Activated T-helper 1 cell treated with anti-CD3 and anti-CD28 coated beads, Interleukin-12 subunit alpha, Interleukin-12 subunit beta, Interleukin-2, Interleukin-4 antibody, amounts not matched to agents 30 ng/mL and 10 ng/mL and 1 ng/mL, durations not matched to agents 14 hours and 24 hours and 36 hours (primary cell): Measurements from ENCODE around the gene MARCKS. TPM values are rescaled to one million over a fixed set of nuclear protein-coding genes. Genes with fewer than 3 reads are reported as not detected.

ENCODE experiments used
- DNase-seq: peaks from one replicate; pipeline ENCODE4 v3.0.0; 2021; ENCODE audit warnings: low spot score
- H3K27ac Mint-ChIP-seq: one replicate; pipeline ENCODE4 v1.8.0; 2021; ENCODE audit warnings: mild to moderate bottlenecking, mixed read lengths
- H3K27me3 Mint-ChIP-seq: one replicate; pipeline ENCODE4 v1.8.0; 2022; ENCODE audit warnings: mild to moderate bottlenecking, moderate library complexity, mixed read lengths; ENCODE audit not compliant: insufficient read depth
- H3K36me3 Mint-ChIP-seq: one replicate; pipeline ENCODE4 v1.8.0; 2021; ENCODE audit warnings: low read depth, mixed read lengths
- H3K4me1 Mint-ChIP-seq: one replicate; pipeline ENCODE4 v1.8.0; 2021; ENCODE audit warnings: low read depth, mixed read lengths
- H3K4me3 Mint-ChIP-seq: one replicate; pipeline ENCODE4 v1.8.0; 2021; ENCODE audit warnings: mild to moderate bottlenecking, moderate library complexity, mixed read lengths
- H3K9me3 Mint-ChIP-seq: one replicate; pipeline ENCODE4 v1.8.0; 2021; ENCODE audit warnings: mixed read lengths
- intact Hi-C: fragments of 100-400 bp; cut with micrococcal nuclease; formaldehyde crosslinking; loops from one replicate; pipeline ENCODE4 v1.15.1; 2024
- total RNA-seq: library from RNA; stranded (reverse); gene quantifications from 2 replicates; pipeline ENCODE4 v1.2.3, GENCODE V29; 2022

MARCKS gene
- total RNA-seq, 1 donor from 2014 or later: 0.10 TPM

DNA sequence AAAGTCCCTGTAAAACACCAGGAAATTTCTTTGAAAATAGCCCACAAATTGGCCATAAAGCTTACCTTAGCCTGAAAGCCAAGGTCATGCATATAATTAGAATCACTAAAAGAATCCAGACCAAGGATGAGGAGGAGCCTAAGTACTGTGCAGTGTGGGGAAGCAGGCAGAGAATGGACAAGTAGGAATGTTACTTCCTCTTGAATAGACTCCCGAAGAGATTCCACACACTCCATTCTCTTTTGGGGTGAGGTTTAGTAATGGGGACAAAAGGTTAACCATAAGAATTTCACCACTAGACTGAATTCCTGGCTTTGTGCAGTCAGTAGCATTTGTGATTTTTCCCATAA, 27.5 kb upstream of the MARCKS start:
- Mint-ChIP-seq H3K27me3 (no peaks in the 10 kb centered on the region), H3K4me3 (no peak overlapping the region), H3K27ac (no peak overlapping the region), H3K36me3 (no peaks in the 10 kb centered on the region), H3K9me3 (no peaks in the 10 kb centered on the region), H3K4me1 (no peaks in the 10 kb centered on the region)
- DNase-seq: no peak
- intact Hi-C loops: no loop called here

GRCh38 chr6:113830140-113830539, 27.0 kb upstream of the MARCKS start:
- intact Hi-C loops: no loop called here
- H3K27me3 Mint-ChIP-seq: no peaks in the 10 kb centered on the region
- DNase-seq: no peak
- H3K9me3 Mint-ChIP-seq: no peaks in the 10 kb centered on the region
- H3K4me3 Mint-ChIP-seq: no peak overlapping the region
- no peaks in the 10 kb centered on the region for H3K4me1 Mint-ChIP-seq
- H3K27ac Mint-ChIP-seq: no peak overlapping the region
- no peaks in the 10 kb centered on the region for H3K36me3 Mint-ChIP-seq

- H3K36me3 Mint-ChIP-seq: no peaks in the 10 kb centered on the region
- H3K9me3 Mint-ChIP-seq: no peaks in the 10 kb centered on the region
- H3K4me3 Mint-ChIP-seq: no peak overlapping the region
- no peak overlapping the region for H3K27ac Mint-ChIP-seq
- DNase-seq: no peak
- intact Hi-C loops: no loop called here
- no peaks in the 10 kb centered on the region for H3K4me1 Mint-ChIP-seq
- peaks cover 2% of the 10 kb centered on the region for H3K27me3 Mint-ChIP-seq
Observed at GRCh38 chr6:113833537-113833936, 23.6 kb upstream of the MARCKS start.

DNA sequence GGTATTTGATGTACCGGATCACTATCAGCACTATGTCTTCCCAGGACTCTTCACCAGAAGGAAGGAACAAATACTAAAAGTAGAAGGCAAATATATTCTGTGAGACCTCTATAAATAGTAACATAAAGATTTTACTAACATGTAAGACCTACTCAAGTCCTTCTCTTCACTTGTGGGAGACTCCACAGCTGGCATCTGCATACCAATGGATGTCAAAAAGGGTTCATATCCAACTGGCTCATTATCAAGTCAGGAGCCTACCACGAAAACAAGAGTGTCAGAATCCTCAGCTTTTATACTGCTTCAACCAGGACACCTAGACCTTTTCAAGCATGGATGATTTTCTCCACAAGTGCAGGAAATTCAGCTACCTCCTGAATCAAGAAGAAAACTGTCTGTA, 20.0 kb upstream of the MARCKS start:
- H3K27ac Mint-ChIP-seq: no peak overlapping the region
- H3K9me3 Mint-ChIP-seq: no peaks in the 10 kb centered on the region
- no peaks in the 10 kb centered on the region for H3K4me1 Mint-ChIP-seq
- peaks cover 2% of the 10 kb centered on the region for H3K27me3 Mint-ChIP-seq
- no peak overlapping the region for H3K4me3 Mint-ChIP-seq
- no peak for DNase-seq
- intact Hi-C loops: no loop called here
- no peaks in the 10 kb centered on the region for H3K36me3 Mint-ChIP-seq

GRCh38 chr6:113842165-113842564, 15.0 kb upstream of the MARCKS start:
- H3K4me3 Mint-ChIP-seq: no peak overlapping the region
- peaks cover 8% of the 10 kb centered on the region for H3K27me3 Mint-ChIP-seq
- no peaks in the 10 kb centered on the region for H3K36me3 Mint-ChIP-seq
- DNase-seq: no peak
- no peaks in the 10 kb centered on the region for H3K9me3 Mint-ChIP-seq
- intact Hi-C loops: no loop called here
- H3K4me1 Mint-ChIP-seq: no peaks in the 10 kb centered on the region
- H3K27ac Mint-ChIP-seq: no peak overlapping the region

GRCh38 chr6:113843500-113844073, 13.6 kb upstream of the MARCKS start:
- no peak overlapping the region for H3K27ac Mint-ChIP-seq
- no peaks in the 10 kb centered on the region for H3K9me3 Mint-ChIP-seq
- H3K4me3 Mint-ChIP-seq: no peak overlapping the region
- H3K36me3 Mint-ChIP-seq: no peaks in the 10 kb centered on the region
- intact Hi-C loops: no loop called here
- no peak for DNase-seq
- H3K4me1 Mint-ChIP-seq: no peaks in the 10 kb centered on the region
- peaks cover 6% of the 10 kb centered on the region for H3K27me3 Mint-ChIP-seq

GRCh38 chr6:113846577-113846976, 10.6 kb upstream of the MARCKS start:
- Mint-ChIP-seq H3K27me3 (peaks cover 20% of the 10 kb centered on the region), H3K27ac (no peak overlapping the region), H3K9me3 (no peaks in the 10 kb centered on the region), H3K4me3 (no peak overlapping the region), H3K4me1 (no peaks in the 10 kb centered on the region), H3K36me3 (no peaks in the 10 kb centered on the region)
- intact Hi-C loops: no loop called here
- DNase-seq: no peak

DNA sequence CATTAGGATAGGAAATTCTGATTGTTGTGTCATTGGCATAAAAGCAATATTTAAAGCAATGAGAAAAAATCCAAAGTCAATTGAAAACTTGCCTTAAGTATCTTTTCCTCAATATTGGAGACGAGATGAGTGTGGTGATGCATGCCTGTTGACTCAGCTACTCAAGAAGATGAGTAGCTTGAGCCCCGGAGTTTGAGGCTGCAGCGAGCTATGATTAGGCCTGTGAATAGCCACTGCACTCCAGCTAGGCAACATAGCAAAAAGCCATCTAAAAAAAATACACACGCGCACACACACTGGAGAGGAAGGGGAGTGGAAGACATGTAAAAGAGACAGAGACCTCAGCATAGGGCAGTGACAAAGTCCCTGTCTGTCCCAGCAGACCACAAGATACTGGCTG, 9.7 kb upstream of the MARCKS start:
- intact Hi-C loops: no loop called here
- Mint-ChIP-seq H3K4me1 (no peaks in the 10 kb centered on the region), H3K36me3 (no peaks in the 10 kb centered on the region), H3K27ac (no peak overlapping the region), H3K27me3 (peaks cover 23% of the 10 kb centered on the region), H3K4me3 (no peak overlapping the region), H3K9me3 (no peaks in the 10 kb centered on the region)
- no peak for DNase-seq

DNA sequence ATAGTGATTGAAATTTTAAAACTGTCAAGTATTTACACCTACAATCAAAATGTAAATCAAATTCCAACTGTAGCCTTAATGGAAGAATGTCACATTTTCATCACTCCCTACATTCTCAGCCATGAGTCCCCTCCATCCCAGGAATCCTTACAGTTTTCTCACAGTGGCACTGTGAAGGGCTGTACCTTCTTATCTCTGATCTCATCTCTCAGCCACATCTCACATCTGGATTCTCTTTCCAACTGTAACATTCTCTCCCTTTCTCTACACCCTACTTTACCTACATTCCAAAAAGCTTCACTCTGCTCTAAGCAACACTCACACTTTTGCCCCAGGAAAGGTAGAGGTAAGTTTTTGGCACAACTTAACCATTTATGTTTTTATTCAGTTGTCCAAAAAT, 8.9 kb upstream of the MARCKS start:
- Mint-ChIP-seq H3K36me3 (no peaks in the 10 kb centered on the region), H3K4me3 (no peak overlapping the region), H3K27ac (no peak overlapping the region), H3K9me3 (no peaks in the 10 kb centered on the region), H3K27me3 (peaks cover 28% of the 10 kb centered on the region), H3K4me1 (no peaks in the 10 kb centered on the region)
- intact Hi-C loops: no loop called here
- no peak for DNase-seq

GRCh38 chr6:113848811-113849210, 8.3 kb upstream of the MARCKS start:
- H3K4me3 Mint-ChIP-seq: no peak overlapping the region
- peaks cover 32% of the 10 kb centered on the region for H3K27me3 Mint-ChIP-seq
- no peaks in the 10 kb centered on the region for H3K9me3 Mint-ChIP-seq
- no peaks in the 10 kb centered on the region for H3K36me3 Mint-ChIP-seq
- intact Hi-C loops: no loop called here
- H3K4me1 Mint-ChIP-seq: no peaks in the 10 kb centered on the region
- DNase-seq: no peak
- no peak overlapping the region for H3K27ac Mint-ChIP-seq

DNA sequence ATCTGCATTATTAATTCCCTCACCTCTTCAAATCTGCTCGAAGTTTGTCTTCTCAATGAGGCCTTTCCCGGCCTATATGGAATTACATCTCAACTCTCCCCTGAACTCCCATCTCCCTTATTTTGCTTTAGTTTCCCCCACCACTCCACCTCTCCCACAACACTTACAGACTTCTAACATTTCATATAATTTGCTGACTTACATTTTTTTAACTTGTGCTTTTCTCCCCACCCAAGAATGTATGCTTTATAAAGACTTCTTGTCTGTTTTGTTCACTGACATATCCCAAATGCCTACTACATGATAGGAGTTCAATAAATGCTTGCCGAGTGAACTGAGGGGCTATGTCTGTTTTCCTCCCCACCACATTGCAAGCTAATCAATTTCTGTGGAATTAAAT, 3.9 kb upstream of the MARCKS start:
- no peaks in the 10 kb centered on the region for H3K9me3 Mint-ChIP-seq
- H3K4me1 Mint-ChIP-seq: peaks cover 8% of the 10 kb centered on the region
- no peak for DNase-seq
- H3K27ac Mint-ChIP-seq: no peak overlapping the region
- peaks cover 1% of the 10 kb centered on the region for H3K36me3 Mint-ChIP-seq
- no peak overlapping the region for H3K4me3 Mint-ChIP-seq
- peaks cover 48% of the 10 kb centered on the region for H3K27me3 Mint-ChIP-seq
- intact Hi-C loops: loop anchor here (10.0 kb wide), 1 partner anchor 1568 kb away; no protein-coding TSS in a partner anchor

- peaks cover 1% of the 10 kb centered on the region for H3K36me3 Mint-ChIP-seq
- H3K9me3 Mint-ChIP-seq: no peaks in the 10 kb centered on the region
- H3K4me3 Mint-ChIP-seq: no peak overlapping the region
- no peak for DNase-seq
- H3K27ac Mint-ChIP-seq: no peak overlapping the region
- intact Hi-C loops: loop anchor here (5.0 to 10.0 kb wide), 3 partner anchors 117 to 1570 kb away; partner anchors contain the start of gene HDAC2
- H3K27me3 Mint-ChIP-seq: peaks cover 46% of the 10 kb centered on the region
- peaks cover 11% of the 10 kb centered on the region for H3K4me1 Mint-ChIP-seq
Observed at GRCh38 chr6:113854531-113855499, 2.3 kb upstream of the MARCKS start.
